Measurements from ENCODE around the gene SMPD3.
A peak's percentile ranks its signal among the peaks of the same experiment; 100 is the strongest.

Gene SMPD3

GRCh38 chr16:68367030-68367429 lies 81.3 kb downstream of the SMPD3 start:
- peaks cover 68 to 100% (median 95%) of the 10 kb centered on the region in 10 experiments for H3K4me1 ChIP-seq
- peaks cover 0 to 86% (median 0%) of the 10 kb centered on the region in 11 experiments; a peak in 11 of 22 replicates for H4K20me1 ChIP-seq
- H3K4me2 ChIP-seq: peak overlapping the region in 8 of 11 experiments; percentile 57 to 94 (median 84); a peak in 15 of 22 replicates
- H3K4me3 ChIP-seq: no peak overlapping the region
- no peak overlapping the region for H3K27ac ChIP-seq
- H3K27me3 ChIP-seq: peaks cover 10 to 58% (median 30%) of the 10 kb centered on the region in 11 experiments; a peak in 20 of 22 replicates
- no peaks in the 10 kb centered on the region for H3K36me3 ChIP-seq
- TF ChIP-seq Cebpa-rat (IDR thresholded peaks at IDR 0.05): no peak
- H3K9ac ChIP-seq: no peak overlapping the region
- H3K9me3 ChIP-seq (replicated peaks in 1 of 11): no peaks in the 10 kb centered on the region

GRCh38 chr16:68366062-68366461 lies 82.2 kb downstream of the SMPD3 start:
- Histone ChIP-seq H4K20me1 (peaks cover 0 to 86% (median 0%) of the 10 kb centered on the region in 11 experiments; a peak in 11 of 22 replicates), H3K36me3 (no peaks in the 10 kb centered on the region), H3K9ac (peak overlapping the region in 1 of 11 experiments; percentile 27; a peak in 1 of 22 replicates), H3K9me3 (replicated peaks in 1 of 11) (no peaks in the 10 kb centered on the region), H3K4me1 (peaks cover 65 to 100% (median 95%) of the 10 kb centered on the region in 10 experiments), H3K4me2 (peak overlapping the region; percentile 77 to 100 (median 96)), H3K27ac (peak overlapping the region in 2 of 11 experiments; percentile 46 to 62; a peak in 2 of 22 replicates), H3K27me3 (peaks cover 8 to 51% (median 20%) of the 10 kb centered on the region in 11 experiments; a peak in 20 of 22 replicates), H3K4me3 (no peak overlapping the region)
- no peak for TF ChIP-seq Cebpa-rat (IDR thresholded peaks at IDR 0.05)

DNA sequence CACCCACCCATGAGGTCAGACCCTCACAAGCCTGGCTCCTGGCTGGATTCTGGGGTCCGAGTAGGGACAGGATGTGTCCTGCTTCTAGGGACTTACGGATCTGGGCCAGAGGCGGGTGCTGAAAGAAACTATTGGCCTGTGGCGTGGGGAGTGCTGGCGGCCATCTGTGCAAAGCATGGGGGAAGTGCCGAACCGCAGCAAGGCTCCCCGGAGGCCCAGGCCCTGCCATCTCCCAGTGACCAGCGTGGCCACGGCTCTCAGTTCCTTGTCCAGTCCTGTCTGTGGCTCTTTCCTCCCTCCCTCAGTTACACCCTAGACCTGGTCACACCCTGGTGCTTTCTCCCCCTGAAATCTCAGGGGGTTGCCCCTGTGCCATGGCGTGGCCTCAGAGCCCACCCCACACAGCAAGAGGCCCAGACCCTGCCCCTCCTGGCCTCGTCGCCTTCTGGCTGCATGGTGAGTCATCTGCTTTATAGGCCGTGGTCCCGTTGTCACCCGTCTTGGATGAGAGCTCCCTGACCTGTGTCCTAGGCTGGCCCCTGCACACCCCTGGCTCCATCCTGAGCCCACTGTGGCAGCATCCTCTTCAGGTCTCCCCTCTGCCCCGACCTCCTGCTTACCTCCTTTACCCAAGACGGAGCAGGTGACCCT lies 83.0 kb downstream of the SMPD3 start:
- no peaks in the 10 kb centered on the region for H3K9me3 ChIP-seq (replicated peaks in 1 of 11)
- H3K4me3 ChIP-seq: no peak overlapping the region; a peak in 1 of 20 replicates
- peaks cover 0 to 5% (median 0%) of the 10 kb centered on the region in 11 experiments; a peak in 2 of 22 replicates for H3K36me3 ChIP-seq
- peak overlapping the region in 7 of 11 experiments; percentile 19 to 55 (median 28); a peak in 10 of 22 replicates for H3K9ac ChIP-seq
- peaks cover 0 to 86% (median 0%) of the 10 kb centered on the region in 11 experiments; a peak in 11 of 22 replicates for H4K20me1 ChIP-seq
- no peak for TF ChIP-seq Cebpa-rat (IDR thresholded peaks at IDR 0.05)
- peaks cover 65 to 100% (median 95%) of the 10 kb centered on the region in 10 experiments for H3K4me1 ChIP-seq
- H3K27ac ChIP-seq: peak overlapping the region in 6 of 11 experiments; percentile 4 to 87 (median 43); a peak in 8 of 22 replicates
- peaks cover 6 to 51% (median 16%) of the 10 kb centered on the region in 11 experiments; a peak in 19 of 22 replicates for H3K27me3 ChIP-seq
- peak overlapping the region; percentile 77 to 100 (median 96) for H3K4me2 ChIP-seq

DNA sequence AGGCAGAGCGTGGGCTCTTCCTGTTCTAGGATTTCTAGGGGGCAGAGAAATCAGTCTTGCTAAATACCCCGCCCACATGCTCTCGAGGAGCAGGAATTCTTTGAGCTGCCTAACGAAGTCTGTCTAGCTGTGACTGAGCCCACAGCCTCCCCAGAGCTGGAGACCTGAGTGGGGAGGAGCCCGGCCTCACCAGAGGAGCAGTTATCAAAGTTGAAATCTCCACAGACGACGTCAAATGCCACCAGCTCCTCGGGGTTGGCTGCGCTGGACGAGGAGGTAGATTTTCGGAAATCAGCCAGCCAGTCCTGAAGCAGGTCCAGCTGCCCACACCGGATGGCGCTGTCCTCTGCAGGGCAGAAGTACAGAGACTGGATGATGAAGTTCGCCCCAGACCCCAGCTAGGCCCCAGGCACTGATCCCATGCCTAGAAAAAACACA lies 83.7 kb downstream of the SMPD3 start:
- Histone ChIP-seq H3K27ac (peak overlapping the region in 6 of 11 experiments; percentile 6 to 87 (median 43); a peak in 10 of 22 replicates), H3K9ac (peak overlapping the region in 5 of 11 experiments; percentile 22 to 34 (median 32); a peak in 8 of 22 replicates), H3K27me3 (peaks cover 6 to 53% (median 16%) of the 10 kb centered on the region in 11 experiments; a peak in 19 of 22 replicates), H3K36me3 (peaks cover 0 to 5% (median 0%) of the 10 kb centered on the region in 11 experiments; a peak in 2 of 22 replicates), H3K4me2 (peak overlapping the region; percentile 77 to 100 (median 96)), H4K20me1 (peaks cover 0 to 86% (median 0%) of the 10 kb centered on the region in 11 experiments; a peak in 10 of 22 replicates), H3K4me3 (no peak overlapping the region), H3K9me3 (replicated peaks in 1 of 11) (no peaks in the 10 kb centered on the region), H3K4me1 (peaks cover 65 to 100% (median 95%) of the 10 kb centered on the region in 10 experiments)
- no peak for TF ChIP-seq Cebpa-rat (IDR thresholded peaks at IDR 0.05)

DNA sequence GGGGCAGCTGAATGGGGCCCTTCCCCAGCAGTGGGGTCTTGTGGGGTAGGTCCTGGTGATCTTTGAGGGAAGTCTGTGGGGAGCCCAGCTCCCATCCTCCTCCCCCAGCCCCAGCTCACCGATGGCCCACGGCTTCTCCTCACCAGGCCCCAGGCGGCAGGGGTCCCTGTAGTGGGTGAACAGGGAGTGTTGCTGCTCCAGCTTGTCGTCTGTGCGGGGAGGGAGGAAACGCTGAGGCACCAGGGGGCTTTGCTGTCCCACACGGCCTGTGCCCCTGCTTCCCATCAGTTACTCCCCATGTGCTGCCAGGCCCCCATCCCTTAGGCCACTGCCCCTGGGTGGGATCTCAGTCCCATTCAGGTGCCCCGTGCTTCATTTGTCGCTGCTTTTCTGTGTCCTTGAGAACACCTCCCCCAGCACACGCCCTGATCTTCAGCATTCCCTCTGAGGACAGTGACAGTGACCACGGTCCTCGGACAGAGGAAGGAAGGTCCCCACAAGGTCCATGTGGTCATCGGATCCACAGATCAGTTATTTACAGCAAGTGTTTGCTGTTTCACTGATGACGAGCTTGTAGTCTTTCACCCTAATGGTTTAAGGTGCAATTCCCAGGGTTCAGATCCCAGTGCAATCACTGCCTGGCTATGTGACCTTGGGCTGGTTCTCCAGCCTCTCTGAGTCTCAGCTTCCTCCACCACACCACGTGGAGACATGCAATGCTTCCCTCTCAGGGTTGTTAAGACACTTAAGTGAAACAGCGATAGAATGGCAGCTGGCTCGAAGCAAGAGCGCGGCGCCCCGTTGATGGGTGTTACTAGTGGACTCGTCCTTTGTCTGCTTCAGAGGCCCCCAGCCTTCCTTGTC lies 84.4 kb downstream of the SMPD3 start:
- peaks cover 0 to 11% (median 0%) of the 10 kb centered on the region in 11 experiments; a peak in 3 of 22 replicates for H3K36me3 ChIP-seq
- peaks cover 6 to 51% (median 16%) of the 10 kb centered on the region in 11 experiments; a peak in 19 of 22 replicates for H3K27me3 ChIP-seq
- H3K27ac ChIP-seq: peak overlapping the region in 6 of 11 experiments; percentile 6 to 87 (median 43); a peak in 9 of 22 replicates
- H3K4me1 ChIP-seq: peaks cover 65 to 100% (median 95%) of the 10 kb centered on the region in 10 experiments
- no peak for TF ChIP-seq Cebpa-rat (IDR thresholded peaks at IDR 0.05)
- H3K4me3 ChIP-seq: no peak overlapping the region
- H4K20me1 ChIP-seq: peaks cover 0 to 88% (median 0%) of the 10 kb centered on the region in 11 experiments; a peak in 10 of 22 replicates
- H3K9me3 ChIP-seq (replicated peaks in 1 of 11): no peaks in the 10 kb centered on the region
- H3K4me2 ChIP-seq: peak overlapping the region; percentile 77 to 100 (median 96)
- peak overlapping the region in 6 of 11 experiments; percentile 22 to 34 (median 30); a peak in 6 of 22 replicates for H3K9ac ChIP-seq

DNA sequence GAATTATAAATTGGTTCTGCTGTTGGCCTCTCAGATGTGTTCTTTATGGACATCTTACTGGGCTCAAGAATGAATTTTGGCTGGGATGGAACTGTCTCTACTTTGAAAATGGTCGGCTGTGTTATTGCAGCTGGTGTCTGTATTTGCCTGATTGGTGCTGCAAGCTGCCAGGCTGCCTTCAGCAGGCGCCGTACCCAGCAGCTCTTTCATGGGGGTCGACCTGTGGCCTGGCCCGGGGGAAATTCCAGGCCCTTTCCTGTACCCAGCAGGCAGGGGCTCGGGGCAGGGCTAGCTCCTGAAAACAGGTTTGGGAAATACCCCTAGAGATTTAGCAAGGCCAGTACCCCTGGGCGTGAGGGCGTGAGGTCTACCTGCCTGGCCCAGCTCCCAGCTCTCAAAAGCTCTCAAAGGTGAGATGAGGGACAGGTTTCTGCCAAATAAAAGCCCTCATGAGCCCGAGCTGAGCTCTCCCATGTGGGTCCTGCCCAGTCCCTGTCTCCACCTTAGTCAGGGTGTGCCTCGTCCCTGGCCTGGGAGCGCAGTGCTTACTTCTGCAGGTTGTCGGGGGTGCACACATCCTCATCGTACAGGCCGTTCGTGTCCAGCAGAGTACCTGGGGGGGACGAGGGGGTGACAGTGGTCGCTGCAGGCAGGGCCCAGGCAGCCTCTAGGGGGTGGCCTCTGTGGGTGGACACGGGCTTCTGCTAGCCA lies 85.2 kb downstream of the SMPD3 start:
- no peak overlapping the region for H3K4me3 ChIP-seq
- no peak for TF ChIP-seq Cebpa-rat (IDR thresholded peaks at IDR 0.05)
- no peaks in the 10 kb centered on the region for H3K9me3 ChIP-seq (replicated peaks in 1 of 11)
- H3K4me1 ChIP-seq: peaks cover 70 to 100% (median 95%) of the 10 kb centered on the region in 10 experiments
- H3K27ac ChIP-seq: peak overlapping the region in 3 of 11 experiments; percentile 46 to 87 (median 86); a peak in 4 of 22 replicates
- H3K27me3 ChIP-seq: peaks cover 6 to 43% (median 9%) of the 10 kb centered on the region in 11 experiments; a peak in 16 of 22 replicates
- peaks cover under 1 to 18% (median 2%) of the 10 kb centered on the region in 11 experiments; a peak in 10 of 22 replicates for H3K36me3 ChIP-seq
- peak overlapping the region; percentile 77 to 100 (median 96); a peak in 20 of 22 replicates for H3K4me2 ChIP-seq
- H4K20me1 ChIP-seq: peaks cover 0 to 88% (median 0%) of the 10 kb centered on the region in 11 experiments; a peak in 10 of 22 replicates
- H3K9ac ChIP-seq: no peak overlapping the region

GRCh38 chr16:68362262-68362913 lies 85.9 kb downstream of the SMPD3 start:
- H3K27ac ChIP-seq: peak overlapping the region in 7 of 11 experiments; percentile 39 to 87 (median 55); a peak in 12 of 22 replicates
- H4K20me1 ChIP-seq: peaks cover 0 to 88% (median 0%) of the 10 kb centered on the region in 11 experiments; a peak in 11 of 22 replicates
- H3K9ac ChIP-seq: peak overlapping the region in 9 of 11 experiments; percentile 11 to 76 (median 33); a peak in 10 of 22 replicates

More at GRCh38 chr16:68362262-68362913, 85.9 kb downstream of the SMPD3 start:
- Histone ChIP-seq H3K4me1 (peaks cover 77 to 100% (median 95%) of the 10 kb centered on the region in 10 experiments), H3K27me3 (peaks cover 0 to 40% (median 2%) of the 10 kb centered on the region in 11 experiments; a peak in 14 of 22 replicates), H3K36me3 (peaks cover 6 to 25% (median 9%) of the 10 kb centered on the region in 11 experiments; a peak in 14 of 22 replicates), H3K9me3 (replicated peaks in 1 of 11) (no peaks in the 10 kb centered on the region), H3K4me3 (no peak overlapping the region), H3K4me2 (peak overlapping the region; percentile 55 to 100 (median 96))
- TF ChIP-seq Cebpa-rat (IDR thresholded peaks at IDR 0.05): no peak
